ENCODE data around the gene STK39.

DNA sequence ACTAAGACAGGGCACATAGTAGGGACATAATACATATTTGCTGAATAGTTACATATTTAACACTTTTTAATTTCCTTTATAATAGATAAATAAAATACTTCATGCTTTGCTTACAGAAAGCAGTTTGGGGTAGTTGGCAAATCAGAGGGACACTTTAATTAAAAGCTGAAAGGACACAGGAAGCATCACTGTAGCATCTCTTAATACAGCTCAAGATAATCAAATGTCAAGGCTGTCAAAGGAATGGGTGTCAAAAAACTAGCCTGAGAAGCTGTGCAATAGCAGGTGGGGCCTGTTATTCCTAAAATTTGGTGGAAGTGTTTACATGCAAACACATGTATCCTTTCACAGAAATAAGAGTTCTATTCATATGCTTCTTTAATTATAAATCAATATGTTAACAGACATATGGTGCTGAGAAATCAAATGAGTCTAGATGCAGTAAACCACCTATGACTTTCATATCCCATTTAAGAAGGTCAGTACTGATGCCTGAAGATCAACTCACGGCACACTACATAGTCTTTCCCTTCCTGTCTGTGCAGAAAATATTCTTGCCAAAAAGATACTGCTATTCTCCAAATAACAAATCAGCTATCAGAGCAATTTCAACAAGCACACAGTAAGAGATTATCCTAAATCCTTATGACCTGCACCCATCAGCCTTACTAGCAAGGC is 174.6 kb downstream of the STK39 start:
- TF ChIP-seq, protein P1, sequence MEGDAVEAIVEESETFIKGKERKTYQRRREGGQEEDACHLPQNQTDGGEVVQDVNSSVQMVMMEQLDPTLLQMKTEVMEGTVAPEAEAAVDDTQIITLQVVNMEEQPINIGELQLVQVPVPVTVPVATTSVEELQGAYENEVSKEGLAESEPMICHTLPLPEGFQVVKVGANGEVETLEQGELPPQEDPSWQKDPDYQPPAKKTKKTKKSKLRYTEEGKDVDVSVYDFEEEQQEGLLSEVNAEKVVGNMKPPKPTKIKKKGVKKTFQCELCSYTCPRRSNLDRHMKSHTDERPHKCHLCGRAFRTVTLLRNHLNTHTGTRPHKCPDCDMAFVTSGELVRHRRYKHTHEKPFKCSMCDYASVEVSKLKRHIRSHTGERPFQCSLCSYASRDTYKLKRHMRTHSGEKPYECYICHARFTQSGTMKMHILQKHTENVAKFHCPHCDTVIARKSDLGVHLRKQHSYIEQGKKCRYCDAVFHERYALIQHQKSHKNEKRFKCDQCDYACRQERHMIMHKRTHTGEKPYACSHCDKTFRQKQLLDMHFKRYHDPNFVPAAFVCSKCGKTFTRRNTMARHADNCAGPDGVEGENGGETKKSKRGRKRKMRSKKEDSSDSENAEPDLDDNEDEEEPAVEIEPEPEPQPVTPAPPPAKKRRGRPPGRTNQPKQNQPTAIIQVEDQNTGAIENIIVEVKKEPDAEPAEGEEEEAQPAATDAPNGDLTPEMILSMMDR (optimal IDR thresholded peaks at IDR 0.05 in 1 of 3, IDR thresholded peaks at IDR 0.05 in 1 of 3, conservative IDR thresholded peaks at IDR 0.05 in 1 of 3; ENCODE audit: extremely low read depth in 1 of 3, insufficient read depth in 2 of 3, low read length in 3 of 3): no peak
- no peak for TF ChIP-seq EZH2 (IDR thresholded peaks at IDR 0.05; ENCODE audit: low read length)
